ENCODE results near the gene ARID5B. TPM values are rescaled to one million over a fixed set of nuclear protein-coding genes. Genes with fewer than 3 reads are reported as not detected.
A peak's percentile ranks its signal among the peaks of the same experiment; 100 is the strongest.

ARID5B gene
- total RNA-seq, 2 experiments from 2014 or later, result 71.1 to 73.9 TPM

DNA sequence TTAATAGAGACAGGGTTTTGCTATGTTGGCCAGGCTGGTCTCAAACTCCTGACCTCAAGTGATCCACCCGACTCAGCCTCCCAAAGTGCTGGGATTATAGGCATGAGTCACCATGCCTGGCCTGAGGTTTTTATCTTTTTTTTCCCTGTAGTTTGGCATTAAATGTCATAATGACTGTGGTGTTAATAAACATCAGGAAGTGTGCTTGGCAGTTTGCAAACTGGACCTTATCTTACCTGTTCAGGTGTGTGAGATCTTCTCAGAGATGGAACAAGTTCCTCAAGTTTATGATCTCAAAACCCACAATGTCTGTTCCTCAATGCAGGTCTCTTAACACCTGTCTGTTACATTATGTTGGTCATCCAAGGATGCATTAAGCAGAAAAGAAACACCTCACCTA is 80.0 kb downstream of the ARID5B start:
- H3K36me3 Mint-ChIP-seq (ENCODE audit: low read depth), result peaks cover 82% of the 10 kb centered on the region
- no peaks in the 10 kb centered on the region for H3K27me3 Mint-ChIP-seq
- H3K9me3 Mint-ChIP-seq, result peaks cover 7% of the 10 kb centered on the region
- no peak overlapping the region for H3K4me3 Mint-ChIP-seq
- no peak overlapping the region for H3K27ac Mint-ChIP-seq
- ChIA-PET POLR2A (interaction anchor here (1.4 kb wide), 1 partner anchor 11 kb away, joined by 6 read pairs; no protein-coding TSS in a partner anchor), CTCF (no interaction called here)
- H3K4me1 Mint-ChIP-seq, result peaks cover 49% of the 10 kb centered on the region
- no peak for DNase-seq

DNA sequence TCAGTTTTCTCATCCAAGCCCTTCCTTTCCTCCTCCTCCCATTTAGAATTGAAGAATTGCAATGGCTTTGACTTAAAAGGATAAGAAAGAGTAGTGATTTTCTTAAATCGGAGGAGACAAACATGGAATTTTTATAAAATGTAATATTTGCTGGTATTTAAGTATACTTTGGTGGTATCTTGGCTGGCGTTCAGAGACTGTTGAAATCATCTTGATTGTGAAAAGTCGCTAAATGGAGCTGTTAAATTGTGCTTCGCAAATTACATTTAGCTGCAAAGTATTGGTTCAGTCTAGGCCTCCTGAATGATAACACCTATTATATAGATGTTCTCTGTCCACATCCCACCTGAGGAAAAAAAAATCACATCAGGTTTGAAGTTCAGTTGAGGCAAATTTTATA is 81.8 kb downstream of the ARID5B start:
- Mint-ChIP-seq H3K36me3 (ENCODE audit: low read depth) (peaks cover 80% of the 10 kb centered on the region), H3K4me1 (peaks cover 57% of the 10 kb centered on the region)
- CTCF ChIA-PET, result no interaction called here

DNA sequence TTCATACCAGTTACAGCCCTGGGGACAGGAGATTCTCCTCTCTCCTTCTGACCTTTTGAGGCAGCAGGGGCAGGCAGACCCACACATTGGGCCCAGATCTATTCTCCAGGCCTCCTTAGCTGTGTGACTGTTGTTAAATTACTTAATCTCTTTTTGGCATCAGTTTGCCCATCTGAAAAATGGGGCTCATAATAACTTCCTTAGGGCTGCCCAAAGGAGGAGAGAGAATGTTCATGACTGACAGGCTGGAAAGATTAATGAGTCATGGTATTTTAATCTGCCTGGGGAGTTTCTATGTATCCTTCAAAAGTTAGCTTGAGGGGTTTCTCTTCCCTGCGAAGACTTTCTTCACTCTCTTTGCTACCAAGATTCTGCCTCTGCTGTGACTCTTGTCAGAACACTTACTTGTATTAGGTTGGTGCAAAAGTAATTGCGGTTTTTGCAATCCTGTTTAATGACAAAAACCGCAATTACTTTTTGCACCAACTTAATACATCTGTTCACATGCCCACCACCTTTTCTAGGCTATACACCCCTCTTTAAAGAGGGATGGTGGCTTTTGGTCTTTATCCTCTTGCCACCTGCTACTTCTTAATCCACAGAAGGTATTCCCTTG is 83.4 kb downstream of the ARID5B start:
- ChIA-PET CTCF (no interaction called here), POLR2A (interaction anchor here (1.1 to 13.5 kb wide), 4 partner anchors 24 to 84 kb away, joined by 3 to 355 read pairs (median 159); partner anchors contain the start of gene ARID5B)
- H3K27me3 Mint-ChIP-seq, result no peaks in the 10 kb centered on the region
- peaks cover 68% of the 10 kb centered on the region for H3K36me3 Mint-ChIP-seq (ENCODE audit: low read depth)
- no peak overlapping the region for H3K27ac Mint-ChIP-seq
- no peak for DNase-seq
- H3K9me3 Mint-ChIP-seq, result no peaks in the 10 kb centered on the region
- no peak overlapping the region for H3K4me3 Mint-ChIP-seq
- peaks cover 64% of the 10 kb centered on the region for H3K4me1 Mint-ChIP-seq

More for the DNA sequence above, 81.8 kb downstream of the ARID5B start:
- no peaks in the 10 kb centered on the region for H3K27me3 Mint-ChIP-seq
- POLR2A ChIA-PET, result interaction anchor here (1.5 to 1.7 kb wide), 3 partner anchors 10 to 39 kb away, joined by 3 to 8 read pairs (median 5); no protein-coding TSS in a partner anchor
- no peak for DNase-seq
- H3K9me3 Mint-ChIP-seq, result no peaks in the 10 kb centered on the region
- peak overlapping the region; percentile 18 for H3K27ac Mint-ChIP-seq
- no peak overlapping the region for H3K4me3 Mint-ChIP-seq

DNA sequence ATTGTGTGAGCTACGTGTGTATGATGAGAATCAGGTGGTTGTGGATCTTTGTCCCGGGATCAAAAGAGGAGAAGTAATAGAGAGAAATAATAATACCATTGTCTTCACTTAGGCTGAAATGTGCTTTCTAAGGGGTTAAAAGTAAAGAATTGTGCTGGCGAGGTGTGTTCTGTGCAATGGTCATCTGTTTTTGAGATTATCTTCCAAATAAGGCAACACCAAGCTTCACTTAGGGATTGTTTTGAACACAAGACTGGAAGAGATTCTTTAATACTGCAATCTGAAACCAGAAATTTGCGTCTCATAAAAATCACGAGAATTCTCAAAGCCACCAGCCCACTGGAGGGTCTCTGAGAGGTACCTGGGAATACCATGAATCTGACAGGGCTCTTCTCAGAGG is 84.2 kb downstream of the ARID5B start:
- Mint-ChIP-seq H3K27me3 (no peaks in the 10 kb centered on the region), H3K4me1 (peaks cover 69% of the 10 kb centered on the region), H3K27ac (peak overlapping the region; percentile 23), H3K9me3 (no peaks in the 10 kb centered on the region), H3K36me3 (ENCODE audit: low read depth) (peaks cover 68% of the 10 kb centered on the region), H3K4me3 (no peak overlapping the region)
- POLR2A ChIA-PET, result interaction anchor here (0.9 to 13.5 kb wide), 5 partner anchors 44 to 84 kb away, joined by 3 to 355 read pairs (median 4); partner anchors contain the start of gene ARID5B
- CTCF ChIA-PET, result interaction anchor here (1.2 kb wide), 1 partner anchor 79 kb away, joined by 3 read pairs; no protein-coding TSS in a partner anchor
- DNase-seq, result no peak

DNA sequence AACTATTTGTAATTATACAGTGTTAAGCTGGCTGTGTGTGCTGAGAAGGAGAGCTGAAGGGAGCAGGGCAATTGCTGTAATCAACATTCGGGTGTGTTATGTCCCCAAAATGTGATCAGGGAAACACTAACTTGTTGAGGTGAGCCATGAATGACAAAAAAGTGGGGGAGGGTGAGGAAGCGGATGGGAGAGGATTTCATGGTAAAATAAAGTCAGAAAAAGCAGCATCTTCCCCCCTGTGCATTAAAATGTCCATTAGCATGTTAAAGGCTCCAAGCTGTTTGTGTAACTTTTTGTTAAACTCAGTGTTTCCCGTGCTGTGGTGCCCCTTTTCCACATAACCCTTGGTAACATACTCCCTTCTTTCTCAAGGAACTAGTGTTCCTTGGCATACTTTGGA is 84.9 kb downstream of the ARID5B start:
- POLR2A ChIA-PET, result interaction anchor here (0.9 to 13.5 kb wide), 7 partner anchors 11 to 85 kb away, joined by 3 to 355 read pairs (median 11); partner anchors contain the start of gene ARID5B
- peaks cover 74% of the 10 kb centered on the region for H3K4me1 Mint-ChIP-seq
- no peaks in the 10 kb centered on the region for H3K27me3 Mint-ChIP-seq
- no peak overlapping the region for H3K4me3 Mint-ChIP-seq
- CTCF ChIA-PET, result interaction anchor here (1.2 kb wide), 1 partner anchor 79 kb away, joined by 3 read pairs; no protein-coding TSS in a partner anchor
- no peak for DNase-seq
- H3K27ac Mint-ChIP-seq, result peak overlapping the region; percentile 98
- H3K36me3 Mint-ChIP-seq (ENCODE audit: low read depth), result peaks cover 73% of the 10 kb centered on the region
- H3K9me3 Mint-ChIP-seq, result no peaks in the 10 kb centered on the region

DNA sequence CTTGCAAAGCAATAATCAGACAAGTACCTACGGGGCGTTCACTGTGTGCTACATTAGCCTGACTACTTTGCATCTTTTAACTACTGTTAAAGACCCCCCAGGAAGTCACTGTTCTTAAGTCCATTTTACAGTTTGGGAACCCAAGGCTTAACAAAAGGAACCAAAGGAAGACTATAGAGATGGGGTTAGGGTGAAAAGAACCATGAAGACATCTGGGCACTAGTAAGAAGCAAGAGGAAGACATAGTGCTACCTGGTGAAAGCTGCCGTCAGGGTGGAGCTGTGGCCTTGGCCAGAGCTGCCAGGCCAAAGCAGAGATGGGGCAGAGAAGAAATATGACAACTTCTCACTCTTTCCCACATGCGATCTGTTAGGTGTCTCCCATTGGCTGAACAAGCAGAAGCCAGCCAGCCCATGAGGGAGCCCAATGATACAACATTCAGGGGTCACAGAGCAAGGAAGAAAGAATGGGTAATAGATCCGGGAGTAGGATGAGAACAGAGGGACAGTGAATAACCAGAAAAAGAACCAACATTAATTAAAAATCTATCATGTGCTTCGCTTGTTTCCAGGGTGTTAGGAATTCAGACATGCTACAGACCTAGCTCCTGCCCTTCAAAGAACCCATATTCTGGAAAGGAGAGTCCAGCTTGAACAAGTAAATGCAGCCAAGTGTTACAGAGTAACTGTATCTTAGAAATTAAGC is 85.4 kb downstream of the ARID5B start:
- peaks cover 70% of the 10 kb centered on the region for H3K36me3 Mint-ChIP-seq (ENCODE audit: low read depth)
- CTCF ChIA-PET, result interaction anchor here (0.9 to 1.5 kb wide), 4 partner anchors 25 to 88 kb away, joined by 3 to 4 read pairs (median 4); no protein-coding TSS in a partner anchor
- no peak for DNase-seq
- peak overlapping the region; percentile 98 for H3K27ac Mint-ChIP-seq
- POLR2A ChIA-PET, result interaction anchor here (0.9 to 13.5 kb wide), 11 partner anchors 9 to 257 kb away, joined by 3 to 355 read pairs (median 6); partner anchors contain the start of gene ARID5B
- H3K4me3 Mint-ChIP-seq, result no peak overlapping the region
- peaks cover 75% of the 10 kb centered on the region for H3K4me1 Mint-ChIP-seq
- H3K9me3 Mint-ChIP-seq, result no peaks in the 10 kb centered on the region
- H3K27me3 Mint-ChIP-seq, result no peaks in the 10 kb centered on the region

DNA sequence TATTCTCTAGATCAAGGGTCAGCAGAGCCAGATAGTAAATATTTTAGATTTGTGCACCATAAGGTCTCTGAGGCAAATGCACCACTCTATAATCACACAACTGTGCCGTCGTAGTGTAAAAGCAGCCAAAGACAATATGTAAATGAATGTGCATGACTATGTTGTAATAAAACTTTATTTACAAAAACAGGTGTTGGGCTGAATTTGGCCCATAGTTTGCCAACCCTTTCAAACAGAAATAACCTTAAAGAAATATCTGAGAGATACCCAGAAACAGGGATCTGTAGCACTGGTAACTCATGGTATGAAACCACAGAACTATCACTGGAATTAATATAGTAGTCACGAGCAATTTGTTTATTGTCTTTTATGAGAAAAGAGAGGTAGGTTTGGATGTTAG is 86.0 kb downstream of the ARID5B start:
- peak overlapping the region; percentile 66 for H3K4me3 Mint-ChIP-seq
- ChIA-PET POLR2A (interaction anchor here (0.7 to 13.5 kb wide), 26 partner anchors 8 to 257 kb away, joined by 3 to 355 read pairs (median 6); partner anchors contain the start of gene ARID5B), CTCF (interaction anchor here (0.9 to 2.3 kb wide), 9 partner anchors 9 to 91 kb away, joined by 3 to 14 read pairs (median 4); partner anchors contain the start of gene ARID5B)
- H3K4me1 Mint-ChIP-seq, result peaks cover 80% of the 10 kb centered on the region
- peaks cover 71% of the 10 kb centered on the region for H3K36me3 Mint-ChIP-seq (ENCODE audit: low read depth)
- no peak for DNase-seq
- no peaks in the 10 kb centered on the region for H3K27me3 Mint-ChIP-seq
- H3K9me3 Mint-ChIP-seq, result no peaks in the 10 kb centered on the region
- H3K27ac Mint-ChIP-seq, result peak overlapping the region; percentile 98

DNA sequence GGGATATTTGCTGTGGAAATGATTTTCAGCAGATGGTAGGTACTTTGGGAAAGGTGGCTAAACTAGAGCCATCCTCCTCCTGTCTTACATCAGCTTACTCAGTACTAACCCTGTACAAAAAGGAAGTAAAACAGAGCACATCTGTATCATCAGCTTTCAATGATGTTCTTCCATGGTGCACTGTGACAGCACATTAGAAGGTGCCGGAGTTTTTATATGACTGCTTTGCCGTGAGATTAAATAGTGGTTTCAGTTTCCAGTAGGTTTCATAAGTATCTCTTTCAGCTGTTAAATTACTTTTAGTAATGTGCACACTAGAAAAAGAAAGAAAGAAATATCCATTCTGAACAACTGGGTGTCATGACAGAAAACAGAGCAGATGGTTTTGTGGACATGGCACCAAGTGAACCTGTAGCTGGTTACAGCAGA is 86.5 kb downstream of the ARID5B start:
- peaks cover 82% of the 10 kb centered on the region for H3K4me1 Mint-ChIP-seq
- peaks cover 69% of the 10 kb centered on the region for H3K36me3 Mint-ChIP-seq (ENCODE audit: low read depth)
- peak overlapping the region; percentile 98 for H3K27ac Mint-ChIP-seq

DNA sequence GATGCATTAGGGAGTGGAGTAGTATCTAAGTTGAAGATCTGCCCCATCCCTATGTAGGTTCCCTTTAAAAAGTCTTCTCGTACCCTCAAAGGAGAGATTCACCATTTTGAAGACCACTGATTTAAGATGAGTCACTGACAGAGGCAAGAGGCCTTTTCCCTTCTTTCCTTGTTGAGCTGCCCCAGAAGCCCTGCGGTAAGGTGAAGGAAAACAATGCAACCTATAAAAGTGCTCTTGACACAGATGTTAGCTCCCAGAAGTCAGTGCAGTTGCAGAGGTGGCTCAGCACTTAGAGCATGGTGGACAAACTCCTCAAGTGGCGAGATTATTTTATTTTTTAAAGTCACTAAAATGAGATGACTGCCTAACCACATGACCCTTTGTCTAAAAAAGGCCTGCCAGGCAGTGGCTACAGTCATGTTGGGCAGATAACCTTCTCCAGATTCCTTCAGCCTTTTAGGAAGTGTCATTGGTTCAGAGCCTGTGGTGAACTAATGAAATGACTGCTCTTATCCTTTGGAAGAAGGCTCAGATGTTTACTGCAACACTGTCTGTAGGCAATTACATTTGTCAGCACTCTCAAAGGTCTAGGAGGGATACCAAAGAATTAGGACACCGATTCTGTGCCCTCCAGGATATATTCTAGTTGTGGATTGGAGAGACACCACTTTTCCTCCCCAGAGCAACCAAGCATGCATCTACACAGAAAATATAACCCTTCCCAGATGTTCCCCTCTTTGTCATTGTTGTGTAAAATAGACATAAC is 88.7 kb downstream of the ARID5B start:
- ChIA-PET POLR2A (interaction anchor here (1.4 to 13.5 kb wide), 9 partner anchors 14 to 92 kb away, joined by 4 to 355 read pairs (median 19); partner anchors contain the start of gene ARID5B), CTCF (interaction anchor here (1.2 to 2.2 kb wide), 2 partner anchors 23 to 48 kb away, joined by 3 to 5 read pairs; no protein-coding TSS in a partner anchor)
- peaks cover 91% of the 10 kb centered on the region for H3K4me1 Mint-ChIP-seq
- DNase-seq, result no peak
- no peak overlapping the region for H3K4me3 Mint-ChIP-seq
- H3K36me3 Mint-ChIP-seq (ENCODE audit: low read depth), result peaks cover 53% of the 10 kb centered on the region
- no peaks in the 10 kb centered on the region for H3K9me3 Mint-ChIP-seq
- no peaks in the 10 kb centered on the region for H3K27me3 Mint-ChIP-seq
- peak overlapping the region; percentile 72 for H3K27ac Mint-ChIP-seq

More for the DNA sequence above, 86.5 kb downstream of the ARID5B start:
- Mint-ChIP-seq H3K27me3 (no peaks in the 10 kb centered on the region), H3K9me3 (no peaks in the 10 kb centered on the region), H3K4me3 (peak overlapping the region; percentile 66)
- peak; percentile 30 for DNase-seq
- ChIA-PET POLR2A (interaction anchor here (0.7 to 13.5 kb wide), 29 partner anchors 10 to 257 kb away, joined by 3 to 355 read pairs (median 6); partner anchors contain the start of gene ARID5B), CTCF (interaction anchor here (0.9 to 2.3 kb wide), 10 partner anchors 9 to 91 kb away, joined by 3 to 14 read pairs (median 4); partner anchors contain the start of gene ARID5B)

DNA sequence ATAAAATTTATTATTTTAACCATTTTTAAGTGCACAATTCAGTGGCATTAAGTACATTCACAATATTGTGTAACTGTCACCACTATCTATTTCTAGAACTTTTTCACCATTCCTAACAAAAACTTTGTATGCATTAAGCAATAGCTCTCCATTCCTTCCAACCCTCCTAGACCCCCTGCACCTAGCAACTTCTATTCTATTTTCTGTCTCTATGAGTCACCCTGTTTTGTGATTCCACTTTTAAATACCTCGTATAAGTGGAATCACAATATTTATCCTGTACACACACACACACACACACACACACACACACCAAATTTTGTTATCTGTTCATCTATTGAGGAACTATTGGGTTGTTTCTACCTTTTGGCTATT is 89.2 kb downstream of the ARID5B start:
- POLR2A ChIA-PET, result interaction anchor here (10.7 to 13.5 kb wide), 2 partner anchors 59 to 89 kb away, joined by 315 to 355 read pairs; partner anchors contain the start of gene ARID5B
- CTCF ChIA-PET, result interaction anchor here (1.2 kb wide), 1 partner anchor 47 kb away, joined by 3 read pairs; no protein-coding TSS in a partner anchor
- Mint-ChIP-seq H3K27ac (peak overlapping the region; percentile 5), H3K4me1 (peaks cover 91% of the 10 kb centered on the region), H3K27me3 (no peaks in the 10 kb centered on the region), H3K9me3 (no peaks in the 10 kb centered on the region), H3K36me3 (ENCODE audit: low read depth) (peaks cover 53% of the 10 kb centered on the region), H3K4me3 (no peak overlapping the region)
- DNase-seq, result no peak

DNA sequence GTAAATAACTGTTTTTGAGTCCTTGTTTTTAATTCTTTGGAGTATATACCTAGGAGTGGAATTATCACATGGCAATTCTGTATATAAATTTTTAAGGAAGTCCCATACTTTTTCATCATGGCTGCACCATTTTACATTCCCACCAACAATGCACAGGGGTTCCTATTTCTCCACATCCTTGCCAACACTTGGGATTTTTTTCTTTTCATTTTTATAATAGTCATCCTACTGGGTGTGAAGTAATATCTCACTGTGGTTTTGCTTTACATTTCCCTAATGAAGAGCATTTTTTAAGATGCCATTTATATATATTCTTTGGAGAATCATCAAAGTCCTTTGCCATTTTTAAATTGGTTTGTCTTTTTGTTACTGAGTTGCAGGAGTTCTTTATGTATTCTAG is 89.7 kb downstream of the ARID5B start:
- no peaks in the 10 kb centered on the region for H3K27me3 Mint-ChIP-seq
- H3K4me1 Mint-ChIP-seq, result peaks cover 90% of the 10 kb centered on the region
- H3K36me3 Mint-ChIP-seq (ENCODE audit: low read depth), result peaks cover 55% of the 10 kb centered on the region
- H3K4me3 Mint-ChIP-seq, result no peak overlapping the region
- no peak for DNase-seq
- H3K9me3 Mint-ChIP-seq, result no peaks in the 10 kb centered on the region
- ChIA-PET POLR2A (interaction anchor here (2.3 to 13.5 kb wide), 7 partner anchors 24 to 193 kb away, joined by 9 to 355 read pairs (median 25); partner anchors contain the start of gene ARID5B), CTCF (interaction anchor here (0.6 to 3.3 kb wide), 4 partner anchors 29 to 90 kb away, joined by 3 to 32 read pairs (median 6); partner anchors contain the start of gene ARID5B)
- peak overlapping the region; percentile 91 for H3K27ac Mint-ChIP-seq

All from activated CD4-positive, alpha-beta memory T cell treated with anti-CD3 and anti-CD28 coated beads, Interleukin-2, amount 10 ng/mL, durations not matched to agents 7 days and 5 days (primary cell).